ENCODE results near the gene ASAP2.

The ASAP2 gene

DNA sequence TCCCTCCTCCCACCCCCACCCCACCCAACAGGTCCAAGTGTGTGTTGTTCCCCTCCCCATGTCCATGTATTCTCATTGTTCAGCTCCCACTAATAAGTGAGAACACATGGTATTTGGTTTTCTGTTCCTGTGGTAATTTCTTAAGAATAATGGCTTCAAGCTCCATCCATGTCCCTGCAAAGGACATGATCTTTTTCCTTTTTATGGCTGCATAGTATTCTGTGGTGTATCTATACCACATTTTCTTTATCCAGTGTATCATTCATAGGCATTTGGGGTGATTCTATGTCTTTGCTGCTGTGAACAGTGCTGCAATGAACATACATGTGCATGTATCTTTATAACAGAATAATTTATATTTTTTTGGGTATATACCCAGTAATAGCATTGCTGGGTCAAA is 12.3 kb upstream of the ASAP2 start:
- H4K20me1 ChIP-seq (ENCODE audit: insufficient read depth, low read length) = no peaks in the 10 kb centered on the region
- no peak overlapping the region for H3K4me2 ChIP-seq (ENCODE audit: insufficient read depth, low read length)
- no peak for ATAC-seq (ENCODE audit: insufficient read depth, low read depth)
- TF ChIP-seq, protein P1, sequence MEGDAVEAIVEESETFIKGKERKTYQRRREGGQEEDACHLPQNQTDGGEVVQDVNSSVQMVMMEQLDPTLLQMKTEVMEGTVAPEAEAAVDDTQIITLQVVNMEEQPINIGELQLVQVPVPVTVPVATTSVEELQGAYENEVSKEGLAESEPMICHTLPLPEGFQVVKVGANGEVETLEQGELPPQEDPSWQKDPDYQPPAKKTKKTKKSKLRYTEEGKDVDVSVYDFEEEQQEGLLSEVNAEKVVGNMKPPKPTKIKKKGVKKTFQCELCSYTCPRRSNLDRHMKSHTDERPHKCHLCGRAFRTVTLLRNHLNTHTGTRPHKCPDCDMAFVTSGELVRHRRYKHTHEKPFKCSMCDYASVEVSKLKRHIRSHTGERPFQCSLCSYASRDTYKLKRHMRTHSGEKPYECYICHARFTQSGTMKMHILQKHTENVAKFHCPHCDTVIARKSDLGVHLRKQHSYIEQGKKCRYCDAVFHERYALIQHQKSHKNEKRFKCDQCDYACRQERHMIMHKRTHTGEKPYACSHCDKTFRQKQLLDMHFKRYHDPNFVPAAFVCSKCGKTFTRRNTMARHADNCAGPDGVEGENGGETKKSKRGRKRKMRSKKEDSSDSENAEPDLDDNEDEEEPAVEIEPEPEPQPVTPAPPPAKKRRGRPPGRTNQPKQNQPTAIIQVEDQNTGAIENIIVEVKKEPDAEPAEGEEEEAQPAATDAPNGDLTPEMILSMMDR (IDR thresholded peaks at IDR 0.05; ENCODE audit: borderline replicate concordance, extremely low read depth, low read length, poor library complexity, severe bottlenecking) = no peak
- TF ChIP-seq EZH2 (IDR thresholded peaks at IDR 0.05; ENCODE audit: borderline replicate concordance, low read depth, low read length, severe bottlenecking) = no peak
- peaks cover 4% of the 10 kb centered on the region for H3K27me3 ChIP-seq (ENCODE audit: insufficient read depth, low read length, poor library complexity)
- no peaks in the 10 kb centered on the region for H3K79me2 ChIP-seq (ENCODE audit: insufficient read depth, low read length)
- DNase-seq = no peak
- no peak overlapping the region for H3K4me3 ChIP-seq (ENCODE audit: low read depth in 1 of 2, low read length in 2 of 2)
- H2AFZ ChIP-seq (ENCODE audit: low read depth, low read length) = no peak overlapping the region
- H3K9me3 ChIP-seq (ENCODE audit: insufficient read depth, low read length, severe bottlenecking) = no peaks in the 10 kb centered on the region
- no peaks in the 10 kb centered on the region for H3K4me1 ChIP-seq (ENCODE audit: insufficient read depth, low read length)
- no peak overlapping the region for H3K27ac ChIP-seq (ENCODE audit: low read length)
- H3K36me3 ChIP-seq (ENCODE audit: insufficient read depth, low read length) = no peaks in the 10 kb centered on the region
- H3K9ac ChIP-seq (ENCODE audit: low read depth, low read length) = no peak overlapping the region

GRCh38 chr2:9196637-9197036 is 10.0 kb upstream of the ASAP2 start:
- no peaks in the 10 kb centered on the region for H4K20me1 ChIP-seq (ENCODE audit: insufficient read depth, low read length)
- ATAC-seq (ENCODE audit: insufficient read depth, low read depth) (no peak), DNase-seq (no peak)
- H3K4me3 ChIP-seq (ENCODE audit: low read depth in 1 of 2, low read length in 2 of 2) = no peak overlapping the region
- no peak overlapping the region for H3K9ac ChIP-seq (ENCODE audit: low read depth, low read length)
- H2AFZ ChIP-seq (ENCODE audit: low read depth, low read length) = no peak overlapping the region
- no peaks in the 10 kb centered on the region for H3K9me3 ChIP-seq (ENCODE audit: insufficient read depth, low read length, severe bottlenecking)
- H3K27ac ChIP-seq (ENCODE audit: low read length) = no peak overlapping the region
- H3K36me3 ChIP-seq (ENCODE audit: insufficient read depth, low read length) = no peaks in the 10 kb centered on the region
- no peaks in the 10 kb centered on the region for H3K79me2 ChIP-seq (ENCODE audit: insufficient read depth, low read length)
- H3K27me3 ChIP-seq (ENCODE audit: insufficient read depth, low read length, poor library complexity) = peaks cover 2% of the 10 kb centered on the region
- no peak overlapping the region for H3K4me2 ChIP-seq (ENCODE audit: insufficient read depth, low read length)
- TF ChIP-seq EZH2 (IDR thresholded peaks at IDR 0.05; ENCODE audit: borderline replicate concordance, low read depth, low read length, severe bottlenecking) = no peak
- TF ChIP-seq, protein P1 (IDR thresholded peaks at IDR 0.05; ENCODE audit: borderline replicate concordance, extremely low read depth, low read length, poor library complexity, severe bottlenecking) = no peak
- no peaks in the 10 kb centered on the region for H3K4me1 ChIP-seq (ENCODE audit: insufficient read depth, low read length)

DNA sequence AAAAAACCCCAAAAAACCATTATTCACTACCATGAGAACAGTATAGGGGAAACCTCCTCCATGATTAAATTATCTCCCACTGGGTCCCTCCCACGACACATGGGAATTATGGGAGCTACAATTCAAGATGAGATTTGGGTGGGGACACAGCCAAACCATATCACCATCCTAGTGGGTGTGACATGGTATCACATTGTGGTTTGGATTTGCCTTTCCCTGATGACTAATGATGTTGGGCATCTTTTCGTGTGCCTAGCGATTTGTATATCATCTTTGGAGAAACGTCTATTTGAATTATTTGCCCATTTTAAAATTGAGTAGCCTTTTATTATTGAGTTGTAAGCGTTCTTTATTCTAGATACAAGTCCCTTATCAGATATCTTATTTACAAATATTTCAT is 8.7 kb upstream of the ASAP2 start:
- Histone ChIP-seq H3K36me3 (ENCODE audit: insufficient read depth, low read length) (no peaks in the 10 kb centered on the region), H3K4me3 (ENCODE audit: low read depth in 1 of 2, low read length in 2 of 2) (no peak overlapping the region), H3K79me2 (ENCODE audit: insufficient read depth, low read length) (no peaks in the 10 kb centered on the region), H3K9me3 (ENCODE audit: insufficient read depth, low read length, severe bottlenecking) (no peaks in the 10 kb centered on the region), H3K9ac (ENCODE audit: low read depth, low read length) (no peak overlapping the region), H3K27me3 (ENCODE audit: insufficient read depth, low read length, poor library complexity) (peaks cover 2% of the 10 kb centered on the region), H2AFZ (ENCODE audit: low read depth, low read length) (no peak overlapping the region), H3K4me2 (ENCODE audit: insufficient read depth, low read length) (no peak overlapping the region), H3K4me1 (ENCODE audit: insufficient read depth, low read length) (no peaks in the 10 kb centered on the region), H4K20me1 (ENCODE audit: insufficient read depth, low read length) (no peaks in the 10 kb centered on the region), H3K27ac (ENCODE audit: low read length) (no peak overlapping the region)
- no peak for DNase-seq
- ATAC-seq (ENCODE audit: insufficient read depth, low read depth) = no peak
- TF ChIP-seq, protein P1 (IDR thresholded peaks at IDR 0.05; ENCODE audit: borderline replicate concordance, extremely low read depth, low read length, poor library complexity, severe bottlenecking) = no peak
- TF ChIP-seq EZH2 (IDR thresholded peaks at IDR 0.05; ENCODE audit: borderline replicate concordance, low read depth, low read length, severe bottlenecking) = no peak
